Caco-2 (cell line): ENCODE measurements around the gene KIF26B. TPM values are rescaled to one million over a fixed set of nuclear protein-coding genes. Genes with fewer than 3 reads are reported as not detected.

Source experiments
- BruUV-seq: library from RNA; stranded (reverse); fragments of 400-500 nt; replicated peaks from 2 replicates; lab custom pipeline; 2021; lab: Mats Ljungman, UMichigan
- CTCF ChIA-PET: fragments of 300-600 bp; sonication (Branson Sonifier 250); formaldehyde crosslinking; loops from one replicate; lab custom pipeline; 2022; ENCODE audit warnings: antibody characterized with exemption; lab: Charles Lee
- POLR2A ChIA-PET: fragments of 300-600 bp; sonication (Branson Sonifier 250); formaldehyde crosslinking; loops from one replicate; lab custom pipeline; 2022; ENCODE audit warnings: antibody characterized with exemption; lab: Charles Lee
- DNase-seq, 2 experiments: peaks; one replicate each; pipeline versions ENCODE4 v3.0.0 to v3.0.0-alpha.2; 2020 to 2022
- H3K27me3 ChIP-seq: replicated peaks from 2 replicates; pipeline ENCODE4 v1.6.0; 2011; ENCODE audit warnings: low read length; ENCODE audit not compliant: control insufficient read depth, insufficient read depth
- H3K36me3 ChIP-seq: 2 replicates; pipeline ENCODE4 v1.5.1; 2011; ENCODE audit warnings: low read length; ENCODE audit not compliant: control insufficient read depth, insufficient read depth
- H3K4me1 ChIP-seq: fragments of 250-450 bp; sonication (Bioruptor Pico); 2 replicates; pipeline ENCODE4 v1.5.1; 2020; ENCODE audit warnings: mild to moderate bottlenecking
- H3K4me3 ChIP-seq: 2 replicates; pipeline ENCODE4 v1.5.1; 2011; ENCODE audit warnings: low read depth, mild to moderate bottlenecking, control low read depth, low read length
- H3K9me3 ChIP-seq: fragments of 250-450 bp; sonication (Bioruptor Pico); 2 replicates; pipeline ENCODE4 v1.5.1; 2020; ENCODE audit warnings: mild to moderate bottlenecking, moderate library complexity
- H3K27ac Mint-ChIP-seq: one replicate; pipeline ENCODE4 v1.8.0; 2022; ENCODE audit warnings: mixed read lengths; ENCODE audit not compliant: unreplicated experiment
- H3K27me3 Mint-ChIP-seq: one replicate; pipeline ENCODE4 v1.8.0; 2022; ENCODE audit warnings: mixed read lengths; ENCODE audit not compliant: insufficient read depth, unreplicated experiment
- H3K36me3 Mint-ChIP-seq: one replicate; pipeline ENCODE4 v1.8.0; 2022; ENCODE audit warnings: mild to moderate bottlenecking, mixed read lengths; ENCODE audit not compliant: insufficient read depth, unreplicated experiment
- H3K4me1 Mint-ChIP-seq: one replicate; pipeline ENCODE4 v1.8.0; 2022; ENCODE audit warnings: low read depth, mixed read lengths; ENCODE audit not compliant: unreplicated experiment
- H3K4me3 Mint-ChIP-seq: one replicate; pipeline ENCODE4 v1.8.0; 2022; ENCODE audit warnings: mild to moderate bottlenecking, moderate library complexity, mixed read lengths; ENCODE audit not compliant: unreplicated experiment
- H3K9me3 Mint-ChIP-seq: one replicate; pipeline ENCODE4 v1.8.0; 2022; ENCODE audit warnings: mixed read lengths; ENCODE audit not compliant: unreplicated experiment
- intact Hi-C: fragments of 100-400 bp; cut with micrococcal nuclease; formaldehyde crosslinking; loops from one replicate; pipeline ENCODE4 v1.10.0; 2022; ENCODE audit not compliant: unreplicated experiment
- total RNA-seq: library from RNA; stranded (reverse); gene quantifications from 2 replicates; pipeline ENCODE4 v1.2.3, GENCODE V29; 2022
- TF ChIP-seq, protein P1 (sequence below), 2 experiments: fragments of 200-600 bp in 1 of 2; IDR thresholded peaks; 1 replicate in 1 of 2; 2 replicates in 1 of 2; pipeline versions ENCODE4 v1.5.1 to v1.8.0; 2011 to 2022; ENCODE audit warnings: antibody characterized with exemption in 1 of 2, control low read depth in 1 of 2, inconsistent platforms in 1 of 2, low read depth in 1 of 2, low read length in 1 of 2, mild to moderate bottlenecking in 1 of 2, moderate library complexity in 1 of 2; ENCODE audit not compliant: insufficient read depth in 1 of 2, severe bottlenecking in 1 of 2, unreplicated experiment in 1 of 2

The KIF26B gene
- total RNA-seq, 1 experiment from 2014 or later, result 4.9 TPM

DNA sequence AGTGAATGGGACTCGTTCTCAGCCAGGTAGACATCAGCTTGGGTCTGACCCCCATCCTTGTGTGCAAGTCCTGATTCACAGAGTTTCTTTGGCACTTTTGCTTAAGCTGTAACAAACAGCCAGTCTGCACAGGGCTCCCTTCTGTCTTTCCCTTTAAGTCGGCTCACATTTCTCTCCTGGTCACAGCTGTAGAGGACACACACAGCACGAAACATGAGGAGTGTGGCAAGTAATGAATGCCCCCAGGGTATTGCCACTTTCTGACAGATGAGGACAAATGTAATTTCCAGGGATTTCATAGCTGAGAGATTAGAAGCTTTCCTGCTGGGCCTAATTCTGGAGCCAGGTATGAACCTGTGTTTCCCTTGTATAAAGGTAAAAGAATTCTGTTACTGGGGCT lies 423.5 kb downstream of the KIF26B start:
- Histone ChIP-seq H3K36me3 (no peaks in the 10 kb centered on the region), H3K27me3 (no peaks in the 10 kb centered on the region), H3K9me3 (no peaks in the 10 kb centered on the region), H3K4me1 (no peaks in the 10 kb centered on the region), H3K4me3 (no peak overlapping the region)
- DNase-seq, result no peak
- no peaks in the 10 kb centered on the region for H3K27me3 Mint-ChIP-seq
- BruUV-seq, result no TSS peak
- CTCF ChIA-PET, result no interaction called here
- no peaks in the 10 kb centered on the region for H3K9me3 Mint-ChIP-seq
- H3K4me1 Mint-ChIP-seq, result no peaks in the 10 kb centered on the region
- TF ChIP-seq, protein P1, sequence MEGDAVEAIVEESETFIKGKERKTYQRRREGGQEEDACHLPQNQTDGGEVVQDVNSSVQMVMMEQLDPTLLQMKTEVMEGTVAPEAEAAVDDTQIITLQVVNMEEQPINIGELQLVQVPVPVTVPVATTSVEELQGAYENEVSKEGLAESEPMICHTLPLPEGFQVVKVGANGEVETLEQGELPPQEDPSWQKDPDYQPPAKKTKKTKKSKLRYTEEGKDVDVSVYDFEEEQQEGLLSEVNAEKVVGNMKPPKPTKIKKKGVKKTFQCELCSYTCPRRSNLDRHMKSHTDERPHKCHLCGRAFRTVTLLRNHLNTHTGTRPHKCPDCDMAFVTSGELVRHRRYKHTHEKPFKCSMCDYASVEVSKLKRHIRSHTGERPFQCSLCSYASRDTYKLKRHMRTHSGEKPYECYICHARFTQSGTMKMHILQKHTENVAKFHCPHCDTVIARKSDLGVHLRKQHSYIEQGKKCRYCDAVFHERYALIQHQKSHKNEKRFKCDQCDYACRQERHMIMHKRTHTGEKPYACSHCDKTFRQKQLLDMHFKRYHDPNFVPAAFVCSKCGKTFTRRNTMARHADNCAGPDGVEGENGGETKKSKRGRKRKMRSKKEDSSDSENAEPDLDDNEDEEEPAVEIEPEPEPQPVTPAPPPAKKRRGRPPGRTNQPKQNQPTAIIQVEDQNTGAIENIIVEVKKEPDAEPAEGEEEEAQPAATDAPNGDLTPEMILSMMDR (IDR thresholded peaks at IDR 0.05; ENCODE audit: insufficient read depth in 1 of 2, low read depth in 1 of 2, low read length in 1 of 2, severe bottlenecking in 1 of 2, unreplicated experiment in 1 of 2), result no peak
- intact Hi-C loops, result no loop called here
- no peak overlapping the region for H3K4me3 Mint-ChIP-seq
- H3K36me3 Mint-ChIP-seq, result no peaks in the 10 kb centered on the region
- H3K27ac Mint-ChIP-seq, result no peak overlapping the region
- POLR2A ChIA-PET, result interaction anchor here (0.5 kb wide), 1 partner anchor 1533 kb away, joined by 3 read pairs; no protein-coding TSS in a partner anchor

- H3K4me3 ChIP-seq, result no peak overlapping the region
- POLR2A ChIA-PET, result interaction anchor here (0.5 kb wide), 1 partner anchor 1533 kb away, joined by 3 read pairs; no protein-coding TSS in a partner anchor
- TF ChIP-seq, protein P1 (IDR thresholded peaks at IDR 0.05; ENCODE audit: insufficient read depth in 1 of 2, low read depth in 1 of 2, low read length in 1 of 2, severe bottlenecking in 1 of 2, unreplicated experiment in 1 of 2), result no peak
- Mint-ChIP-seq H3K27ac (no peak overlapping the region), H3K9me3 (no peaks in the 10 kb centered on the region), H3K36me3 (no peaks in the 10 kb centered on the region), H3K4me3 (no peak overlapping the region), H3K4me1 (no peaks in the 10 kb centered on the region), H3K27me3 (no peaks in the 10 kb centered on the region)
- no peaks in the 10 kb centered on the region for H3K9me3 ChIP-seq
- CTCF ChIA-PET, result no interaction called here
- no peaks in the 10 kb centered on the region for H3K4me1 ChIP-seq
- H3K36me3 ChIP-seq, result no peaks in the 10 kb centered on the region
- BruUV-seq, result no TSS peak
- DNase-seq, result no peak
- intact Hi-C loops, result no loop called here
- no peaks in the 10 kb centered on the region for H3K27me3 ChIP-seq
Measured at GRCh38 chr1:245578771-245579170, 424.0 kb downstream of the KIF26B start.

GRCh38 chr1:245579881-245580280 lies 425.1 kb downstream of the KIF26B start:
- no peak for DNase-seq
- intact Hi-C loops, result no loop called here
- no peaks in the 10 kb centered on the region for H3K9me3 ChIP-seq
- ChIA-PET POLR2A (no interaction called here), CTCF (no interaction called here)
- Mint-ChIP-seq H3K36me3 (no peaks in the 10 kb centered on the region), H3K27me3 (no peaks in the 10 kb centered on the region), H3K27ac (no peak overlapping the region), H3K4me3 (no peak overlapping the region), H3K9me3 (no peaks in the 10 kb centered on the region), H3K4me1 (no peaks in the 10 kb centered on the region)
- H3K36me3 ChIP-seq, result no peaks in the 10 kb centered on the region
- no TSS peak for BruUV-seq
- H3K4me3 ChIP-seq, result no peak overlapping the region
- TF ChIP-seq, protein P1 (IDR thresholded peaks at IDR 0.05; ENCODE audit: insufficient read depth in 1 of 2, low read depth in 1 of 2, low read length in 1 of 2, severe bottlenecking in 1 of 2, unreplicated experiment in 1 of 2), result no peak
- no peaks in the 10 kb centered on the region for H3K27me3 ChIP-seq
- H3K4me1 ChIP-seq, result no peaks in the 10 kb centered on the region
